Renal cortical epithelial cell (primary cell): ENCODE data around the gene TMEM91. TPM values are rescaled to one million over a fixed set of nuclear protein-coding genes. Genes with fewer than 3 reads are reported as not detected.
"Not testable (repeated sequence)": the region's sequence is repeated elsewhere in the genome, so short reads cannot be mapped to it uniquely, and the experiment has no call there.

Experiments used
- DNase-seq: peaks from one replicate; pipeline ENCODE4 v3.0.0-alpha.2; 2011; ENCODE audit warnings: low read depth
- total RNA-seq: library from RNA; depleted of rRNA; stranded (reverse); fragments of >200 nt; gene quantifications from 2 replicates; pipeline ENCODE4 v1.2.3, GENCODE V29; 2014

The TMEM91 gene
- 3.0 and 9.0 TPM in 2 replicates for total RNA-seq

DNA sequence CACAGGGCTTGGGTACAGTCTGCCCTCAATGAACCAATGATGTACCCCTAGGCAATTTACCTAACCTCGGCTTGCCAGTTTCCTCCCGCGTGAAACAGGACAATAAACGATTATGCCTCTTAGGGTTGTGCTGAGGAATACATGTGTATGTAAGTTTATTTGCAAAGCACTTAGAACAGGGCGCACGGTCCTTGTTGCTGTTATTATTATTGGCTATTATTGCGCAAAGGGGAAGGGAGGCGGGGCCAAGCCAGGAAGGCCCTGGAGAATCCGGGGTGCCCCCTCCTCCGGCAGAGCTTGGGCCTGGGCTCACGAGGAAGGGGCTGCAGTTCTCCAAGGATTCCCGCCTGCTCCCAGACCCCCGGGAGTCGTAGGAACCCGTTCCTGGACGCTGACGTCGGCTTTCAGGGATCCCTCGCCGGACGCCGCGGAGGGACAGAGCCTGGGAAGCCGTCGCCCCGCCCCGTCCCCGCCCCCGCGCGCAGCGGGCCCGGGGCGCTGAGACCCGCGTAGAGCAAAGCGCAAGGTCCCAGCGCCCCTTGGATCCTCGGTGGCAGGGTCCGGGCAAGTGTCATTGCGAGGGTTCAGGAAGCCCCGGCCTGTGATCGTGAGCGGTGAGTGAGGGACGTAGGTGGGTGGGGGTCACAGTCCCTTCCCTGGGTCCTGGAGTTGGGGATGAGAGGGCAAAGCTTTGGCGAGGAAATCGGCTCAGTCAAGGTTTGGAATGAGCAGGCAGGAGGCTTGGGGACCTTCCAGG is at the start of gene TMEM91:
Gene TMEM91, plus strand, starts transcription at position 293 of the 757 bp plus-strand sequence. CDS start 1,777 bp downstream, outside the sequence.
- peak; percentile 49 for DNase-seq

GRCh38 chr19:41327076-41327575 is 49.2 kb upstream of the TMEM91 start:
- no peak for DNase-seq

DNA sequence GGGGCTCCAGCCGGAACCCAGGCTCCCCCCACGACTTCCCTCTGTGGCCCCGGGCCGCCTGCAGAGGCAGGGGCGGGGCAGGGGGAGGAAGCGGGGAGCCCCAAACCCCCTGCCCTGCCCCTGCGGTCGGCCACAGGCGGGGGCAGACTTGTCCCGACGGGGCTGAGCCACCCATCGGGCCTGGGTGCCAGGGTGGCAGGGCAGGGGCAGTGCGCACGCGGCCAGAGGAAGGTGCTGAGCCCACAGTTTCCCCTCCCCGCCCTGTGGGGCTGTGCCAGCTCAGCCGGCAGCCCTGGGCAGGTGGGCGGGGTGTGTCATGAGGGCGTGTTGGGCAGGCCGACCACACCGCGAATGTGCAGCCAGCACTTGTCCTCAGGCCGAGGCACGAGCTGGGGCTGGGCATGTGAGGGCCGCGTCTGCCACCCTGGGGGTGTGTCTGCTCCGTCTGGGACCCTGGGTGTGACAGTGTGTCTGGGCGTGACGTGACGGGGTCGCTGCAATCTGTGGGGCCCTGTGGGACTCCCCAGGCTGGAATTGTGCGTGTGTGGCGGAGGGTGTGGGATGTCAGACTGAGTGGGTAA is 48.7 kb upstream of the TMEM91 start:
- peak; percentile 61 for DNase-seq

DNA sequence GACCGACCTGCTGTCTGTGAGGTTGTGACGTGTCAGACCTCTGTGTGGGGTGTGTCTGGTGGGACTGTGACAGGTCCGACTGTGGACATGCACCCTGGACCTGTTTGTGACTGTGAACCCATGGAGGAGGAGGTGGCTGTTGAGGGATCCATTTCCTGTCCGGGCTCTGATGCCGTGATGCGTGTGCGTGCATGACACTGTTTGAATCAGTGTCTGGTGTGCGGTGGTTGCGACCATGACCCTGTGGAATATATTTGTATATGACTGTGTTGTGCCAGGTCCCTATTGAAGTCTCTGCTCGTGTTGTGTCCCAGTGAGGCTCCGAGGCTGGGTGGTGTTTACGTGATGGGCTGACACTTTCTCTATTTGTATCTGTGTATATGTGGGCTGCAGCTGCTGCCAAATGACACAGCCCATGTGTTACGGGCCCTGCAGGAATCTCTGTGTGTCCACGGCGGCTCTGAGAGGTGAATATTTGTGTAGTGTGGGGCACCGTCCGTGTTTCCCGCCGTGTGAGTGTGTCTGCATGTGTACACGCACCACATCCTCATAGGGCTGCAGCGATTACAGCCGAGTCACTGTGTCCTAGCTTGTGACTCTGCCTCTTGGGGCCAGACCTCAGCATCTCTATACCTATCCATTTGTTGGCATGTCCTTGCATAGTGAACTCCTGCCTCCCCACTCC is 48.0 kb upstream of the TMEM91 start:
- DNase-seq: no peak

DNA sequence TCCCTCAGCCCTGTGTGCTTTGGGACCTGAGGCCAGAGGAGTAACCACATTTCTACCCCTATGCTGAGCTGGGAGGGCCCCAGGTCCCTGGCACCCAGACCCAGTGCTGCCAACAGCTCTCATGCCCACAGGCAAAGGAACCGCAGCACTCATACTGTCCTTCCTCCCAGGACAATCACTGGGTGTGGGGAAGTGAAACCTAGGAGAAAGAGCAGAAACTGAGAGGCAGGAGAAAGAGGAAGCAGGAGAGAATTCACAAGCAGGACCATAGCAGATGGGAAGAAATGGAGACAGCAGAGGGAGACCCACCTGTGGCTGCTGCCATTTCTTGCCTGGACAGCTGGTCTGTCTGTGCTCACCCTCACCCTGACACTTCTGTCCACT is 47.5 kb upstream of the TMEM91 start:
- no peak for DNase-seq

DNA sequence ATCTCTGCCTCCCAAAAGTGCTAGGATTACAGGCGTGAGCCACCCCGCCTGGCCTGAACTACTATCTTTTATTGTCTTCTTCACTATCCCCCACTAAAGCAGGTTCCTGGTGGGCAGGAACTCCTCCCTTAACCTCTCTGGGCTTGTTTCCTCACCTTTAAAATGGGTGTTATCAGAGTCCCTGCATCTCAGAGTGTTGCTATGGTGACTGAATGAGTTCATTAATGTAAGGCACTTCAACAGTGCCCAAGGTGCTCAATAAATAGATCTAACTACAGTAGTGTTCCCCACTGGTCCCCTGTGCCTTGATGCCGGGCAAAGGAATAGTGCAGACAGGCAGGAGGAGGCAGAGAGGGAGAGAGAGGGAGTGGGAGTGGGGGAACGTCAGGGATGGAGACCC is 45.9 kb upstream of the TMEM91 start:
- no peak for DNase-seq

GRCh38 chr19:41330946-41331678 is 45.2 kb upstream of the TMEM91 start:
- no peak for DNase-seq

DNA sequence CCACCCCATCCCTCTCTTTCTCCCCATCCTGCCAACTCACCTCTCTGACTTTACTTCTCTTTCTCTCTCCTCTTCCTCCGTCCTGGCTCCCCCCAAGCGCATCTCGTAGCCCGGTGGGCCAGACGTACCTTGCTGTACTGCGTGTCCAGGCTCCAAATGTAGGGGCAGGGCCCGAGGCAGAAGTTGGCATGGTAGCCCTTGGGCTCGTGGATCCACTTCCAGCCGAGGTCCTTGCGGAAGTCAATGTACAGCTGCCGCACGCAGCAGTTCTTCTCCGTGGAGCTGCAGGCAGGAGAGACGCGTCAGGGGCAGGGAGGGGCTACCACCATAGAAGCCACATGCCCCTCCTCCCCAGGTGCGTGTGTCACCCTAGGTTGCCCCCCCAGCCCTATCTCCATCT is 44.3 kb upstream of the TMEM91 start:
- no peak for DNase-seq

GRCh38 chr19:41332468-41332867 is 43.9 kb upstream of the TMEM91 start:
- DNase-seq: no peak

DNA sequence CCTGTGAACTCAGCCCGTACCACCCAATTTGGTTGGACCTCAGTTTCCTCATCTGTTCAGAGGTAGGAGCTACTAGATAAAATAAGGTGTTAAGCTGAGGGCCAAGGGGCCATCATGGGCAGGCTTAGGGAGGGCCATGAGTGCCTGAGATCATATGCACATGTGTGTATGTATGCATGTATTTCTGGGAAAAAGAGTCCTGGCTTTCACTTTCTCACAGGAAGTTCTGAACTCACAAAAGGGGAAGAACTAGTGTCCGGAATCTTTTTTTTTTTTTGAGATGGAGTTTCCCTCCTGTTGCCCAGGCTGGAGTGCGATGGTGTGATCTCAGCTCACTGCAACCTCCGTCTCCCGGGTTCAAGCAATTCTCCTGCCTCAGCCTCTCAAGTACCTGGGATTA is 41.5 kb upstream of the TMEM91 start:
- no peak for DNase-seq

- no peak for DNase-seq
Observed at GRCh38 chr19:41335467-41335866, 40.9 kb upstream of the TMEM91 start.

DNA sequence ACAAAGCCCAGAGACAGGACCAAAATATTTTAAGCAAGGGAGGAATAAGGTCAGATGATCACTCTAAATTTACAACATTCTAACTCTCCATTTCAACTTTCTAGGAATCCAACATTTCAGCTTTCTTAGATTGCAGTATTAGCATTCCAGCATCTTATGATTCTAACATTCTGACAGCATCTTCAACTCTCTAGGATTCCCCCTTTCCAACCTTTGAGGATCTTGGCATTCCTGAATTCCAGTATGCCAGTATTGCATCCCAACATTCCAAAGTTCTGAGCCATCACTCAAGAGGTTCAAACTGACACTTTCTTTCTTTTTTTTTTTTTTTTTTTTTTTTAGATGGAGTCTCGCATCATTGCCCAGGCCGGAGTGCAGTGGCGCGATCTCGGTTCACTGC is 36.4 kb upstream of the TMEM91 start:
- DNase-seq: peak; percentile 88

- DNase-seq: no peak
Observed at GRCh38 chr19:41341669-41342490, 34.5 kb upstream of the TMEM91 start.

- DNase-seq: no peak
Observed at GRCh38 chr19:41344162-41344561, 32.2 kb upstream of the TMEM91 start.

DNA sequence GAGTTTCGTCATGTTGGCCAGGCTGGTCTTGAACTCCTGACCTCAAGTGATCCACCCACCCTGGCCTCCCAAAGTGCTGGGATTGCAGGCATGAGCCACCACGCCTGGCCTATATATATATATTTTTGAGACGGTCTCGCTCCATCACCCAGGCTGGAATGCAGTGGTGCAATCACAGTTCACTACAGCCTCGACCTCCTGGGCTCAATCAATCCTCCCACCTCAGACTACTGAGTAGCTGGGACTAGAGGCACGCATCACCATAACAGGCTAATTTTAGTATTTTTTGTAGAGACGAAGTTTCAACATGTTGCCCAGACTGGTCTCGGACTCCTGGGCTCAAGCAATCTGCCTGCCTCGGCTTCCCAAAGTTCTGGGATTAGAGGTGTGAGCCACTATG is 29.4 kb upstream of the TMEM91 start:
- DNase-seq: not testable (repeated sequence)

- no peak for DNase-seq
Observed at GRCh38 chr19:41350735-41351338, 25.5 kb upstream of the TMEM91 start.

DNA sequence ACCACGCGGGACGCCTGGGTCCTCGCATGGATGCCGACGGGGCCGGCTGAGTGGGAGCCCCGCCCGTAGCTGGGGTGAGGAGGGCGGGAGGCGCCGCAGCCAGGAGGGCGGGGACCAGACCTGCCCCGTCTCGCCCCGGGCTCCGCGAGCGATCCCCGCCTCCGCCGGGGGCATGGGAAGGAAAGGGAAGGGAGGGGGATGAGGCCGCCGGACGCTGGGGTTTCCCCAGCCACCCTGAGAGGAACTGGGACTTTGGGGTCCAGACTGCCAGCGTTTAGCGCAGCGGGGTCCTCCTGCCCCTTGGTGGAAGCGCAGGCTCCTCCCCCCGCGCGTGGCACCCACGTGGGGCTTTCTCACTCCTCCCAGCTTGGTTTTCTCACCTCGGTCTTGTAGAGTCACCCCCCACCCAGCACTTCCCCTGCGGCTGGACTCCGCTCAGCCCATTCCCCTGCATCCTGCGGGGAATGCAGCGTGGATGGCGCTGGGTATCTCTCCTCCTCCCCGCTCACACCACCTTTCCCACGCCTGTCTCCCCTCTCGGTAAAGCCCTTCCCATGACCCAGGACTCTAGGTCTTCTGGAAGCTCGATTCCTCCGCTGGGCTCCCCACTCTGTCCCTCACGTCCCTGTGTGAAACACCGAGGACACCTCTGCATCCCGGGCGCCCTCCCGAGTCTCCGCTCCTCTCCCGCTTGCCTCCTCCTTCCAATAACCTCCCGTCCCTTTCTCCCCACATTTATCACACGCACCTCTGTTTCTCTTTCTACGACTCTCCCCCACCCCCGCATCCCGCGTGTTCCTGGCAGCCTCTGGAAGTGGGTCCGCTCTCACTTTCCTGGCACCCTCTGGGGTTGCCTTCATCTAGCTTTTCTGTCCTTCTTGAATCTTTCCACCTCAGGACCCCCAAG is 24.7 kb upstream of the TMEM91 start:
- DNase-seq: no peak

GRCh38 chr19:41352279-41352608 is 24.1 kb upstream of the TMEM91 start:
- no peak for DNase-seq

GRCh38 chr19:41352609-41353465 is 23.5 kb upstream of the TMEM91 start:
- peak; percentile 22 for DNase-seq
